ENCODE measurements around the gene IKBIP.

Gene IKBIP

DNA sequence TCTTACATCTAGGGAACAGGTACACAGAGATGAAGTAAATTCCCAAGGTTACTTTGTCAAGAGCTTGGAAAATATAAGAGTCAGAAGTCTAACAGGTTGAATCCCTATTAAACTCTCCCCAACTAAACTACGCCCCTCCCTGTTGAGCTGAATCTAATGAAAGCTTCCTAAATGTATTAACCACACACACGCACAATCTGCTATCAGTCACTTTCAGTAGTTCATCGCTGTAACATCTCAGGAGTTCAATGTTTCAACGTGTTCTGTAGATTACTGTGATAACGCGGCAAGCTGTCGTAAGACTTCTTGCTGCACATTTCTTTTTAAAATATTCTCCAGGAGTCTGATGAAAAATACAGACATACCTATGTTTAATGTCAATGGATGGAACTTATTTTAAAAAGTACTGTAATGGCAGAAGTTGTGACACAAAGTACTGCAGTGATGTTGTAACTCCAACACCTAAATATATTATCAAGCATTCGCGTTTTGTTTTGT, 51.7 kb downstream of the IKBIP start:
- Histone ChIP-seq H3K36me3 (peaks cover 33% of the 10 kb centered on the region), H3K9me3 (ENCODE audit: severe bottlenecking) (no peaks in the 10 kb centered on the region), H3K4me3 (ENCODE audit: low read depth, low read length) (peak overlapping the region; percentile 63), H3K27ac (peak overlapping the region; percentile 58), H3K27me3 (ENCODE audit: insufficient read depth, low read depth, severe bottlenecking) (no peaks in the 10 kb centered on the region)
- no peak for DNase-seq
- TF ChIP-seq, protein P1, sequence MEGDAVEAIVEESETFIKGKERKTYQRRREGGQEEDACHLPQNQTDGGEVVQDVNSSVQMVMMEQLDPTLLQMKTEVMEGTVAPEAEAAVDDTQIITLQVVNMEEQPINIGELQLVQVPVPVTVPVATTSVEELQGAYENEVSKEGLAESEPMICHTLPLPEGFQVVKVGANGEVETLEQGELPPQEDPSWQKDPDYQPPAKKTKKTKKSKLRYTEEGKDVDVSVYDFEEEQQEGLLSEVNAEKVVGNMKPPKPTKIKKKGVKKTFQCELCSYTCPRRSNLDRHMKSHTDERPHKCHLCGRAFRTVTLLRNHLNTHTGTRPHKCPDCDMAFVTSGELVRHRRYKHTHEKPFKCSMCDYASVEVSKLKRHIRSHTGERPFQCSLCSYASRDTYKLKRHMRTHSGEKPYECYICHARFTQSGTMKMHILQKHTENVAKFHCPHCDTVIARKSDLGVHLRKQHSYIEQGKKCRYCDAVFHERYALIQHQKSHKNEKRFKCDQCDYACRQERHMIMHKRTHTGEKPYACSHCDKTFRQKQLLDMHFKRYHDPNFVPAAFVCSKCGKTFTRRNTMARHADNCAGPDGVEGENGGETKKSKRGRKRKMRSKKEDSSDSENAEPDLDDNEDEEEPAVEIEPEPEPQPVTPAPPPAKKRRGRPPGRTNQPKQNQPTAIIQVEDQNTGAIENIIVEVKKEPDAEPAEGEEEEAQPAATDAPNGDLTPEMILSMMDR (IDR thresholded peaks at IDR 0.05; ENCODE audit: low read depth, low read length), result no peak

DNA sequence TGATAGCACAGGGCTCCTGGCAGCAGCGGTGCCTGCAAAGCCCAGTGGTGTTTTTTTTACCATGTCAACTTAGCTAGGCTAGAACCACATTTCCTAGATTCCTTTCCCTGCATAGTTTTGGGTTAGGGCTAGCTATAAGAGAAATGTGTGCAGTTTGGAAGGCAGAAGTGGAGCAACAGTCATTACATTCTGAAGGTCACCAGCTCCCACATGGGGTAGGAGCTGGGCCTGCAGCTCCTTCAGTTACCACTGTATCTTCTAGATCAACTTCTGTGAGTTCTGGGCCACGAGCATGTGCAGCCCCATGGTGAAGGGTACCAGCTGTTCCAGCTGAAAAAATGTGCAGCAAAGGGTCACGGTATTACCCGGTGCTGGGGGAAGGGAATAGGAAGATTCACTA, 53.4 kb downstream of the IKBIP start:
- no peak overlapping the region for H3K27ac ChIP-seq
- H3K27me3 ChIP-seq (ENCODE audit: insufficient read depth, low read depth, severe bottlenecking), result no peaks in the 10 kb centered on the region
- H3K4me3 ChIP-seq (ENCODE audit: low read depth, low read length), result no peak overlapping the region
- H3K9me3 ChIP-seq (ENCODE audit: severe bottlenecking), result no peaks in the 10 kb centered on the region
- no peak for DNase-seq
- peaks cover 16% of the 10 kb centered on the region for H3K36me3 ChIP-seq
- TF ChIP-seq, protein P1 (IDR thresholded peaks at IDR 0.05; ENCODE audit: low read depth, low read length), result no peak

DNA sequence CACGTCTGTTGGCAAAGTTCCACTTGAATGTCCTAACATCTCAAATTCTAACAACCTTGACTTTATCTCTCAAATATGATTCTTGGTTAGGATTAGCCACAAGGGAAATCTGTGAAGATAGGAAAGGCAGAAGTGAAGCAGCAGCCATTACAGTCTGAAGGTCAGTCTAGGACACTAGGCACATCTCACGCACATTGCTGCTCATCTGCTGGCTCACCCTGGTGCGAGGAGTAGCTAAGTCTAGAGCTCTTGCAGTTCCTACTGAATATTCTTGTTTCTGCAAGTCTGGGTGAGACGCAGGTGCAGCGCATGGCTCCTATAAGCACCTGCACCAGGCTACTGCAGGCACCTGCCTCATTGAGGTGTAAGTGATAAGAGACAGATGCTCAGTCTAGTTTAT, 57.5 kb downstream of the IKBIP start:
- H3K36me3 ChIP-seq, result no peaks in the 10 kb centered on the region
- TF ChIP-seq, protein P1 (IDR thresholded peaks at IDR 0.05; ENCODE audit: low read depth, low read length), result no peak
- H3K27ac ChIP-seq, result no peak overlapping the region
- DNase-seq, result no peak
- H3K27me3 ChIP-seq (ENCODE audit: insufficient read depth, low read depth, severe bottlenecking), result no peaks in the 10 kb centered on the region
- H3K9me3 ChIP-seq (ENCODE audit: severe bottlenecking), result no peaks in the 10 kb centered on the region
- no peak overlapping the region for H3K4me3 ChIP-seq (ENCODE audit: low read depth, low read length)

DNA sequence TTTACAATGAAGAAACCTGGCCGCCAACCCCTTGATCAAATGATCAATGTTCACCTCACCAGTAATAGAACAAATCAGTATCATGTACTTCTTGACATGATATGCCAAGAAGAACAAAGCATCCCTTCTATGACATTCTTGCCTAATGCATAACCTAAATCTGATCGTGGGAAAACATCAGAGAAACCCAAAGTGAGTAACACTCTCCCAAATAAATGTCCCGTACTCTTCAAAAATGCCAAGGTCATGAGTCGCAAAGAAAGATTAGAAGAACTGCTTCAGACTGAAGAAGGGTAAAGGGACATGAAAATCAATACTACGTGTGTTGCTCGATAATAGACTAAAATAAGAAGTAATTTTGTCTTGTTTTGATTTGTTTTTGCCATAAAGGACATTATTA, 62.5 kb downstream of the IKBIP start:
- Histone ChIP-seq H3K9me3 (ENCODE audit: severe bottlenecking) (no peaks in the 10 kb centered on the region), H3K27me3 (ENCODE audit: insufficient read depth, low read depth, severe bottlenecking) (no peaks in the 10 kb centered on the region)
- TF ChIP-seq, protein P1 (IDR thresholded peaks at IDR 0.05; ENCODE audit: low read depth, low read length), result no peak

DNA sequence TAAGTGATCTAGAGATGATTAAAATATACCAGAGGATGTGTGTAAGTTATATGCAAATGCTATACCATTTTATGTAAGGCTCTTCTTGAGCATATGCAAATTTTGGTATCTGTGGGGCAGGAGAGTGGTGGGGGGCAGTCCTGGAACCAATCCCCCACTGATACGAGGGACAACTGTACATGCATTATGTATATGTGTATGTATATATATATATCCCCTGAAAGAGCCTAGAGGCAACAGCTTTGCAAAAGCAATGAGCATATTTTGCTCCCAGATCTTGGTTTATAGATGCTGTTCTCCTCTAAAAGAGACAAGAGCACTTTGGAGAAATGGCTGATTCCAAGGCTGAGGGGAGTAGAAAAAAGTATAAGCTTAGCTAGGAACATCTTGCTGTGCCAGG, 63.5 kb downstream of the IKBIP start:
- DNase-seq, result no peak
- Histone ChIP-seq H3K27ac (no peak overlapping the region), H3K9me3 (ENCODE audit: severe bottlenecking) (no peaks in the 10 kb centered on the region), H3K27me3 (ENCODE audit: insufficient read depth, low read depth, severe bottlenecking) (no peaks in the 10 kb centered on the region), H3K36me3 (no peaks in the 10 kb centered on the region), H3K4me3 (ENCODE audit: low read depth, low read length) (no peak overlapping the region)
- TF ChIP-seq, protein P1 (IDR thresholded peaks at IDR 0.05; ENCODE audit: low read depth, low read length), result no peak

More for the DNA sequence above, 62.5 kb downstream of the IKBIP start:
- H3K36me3 ChIP-seq, result no peaks in the 10 kb centered on the region
- H3K4me3 ChIP-seq (ENCODE audit: low read depth, low read length), result no peak overlapping the region
- H3K27ac ChIP-seq, result no peak overlapping the region
- no peak for DNase-seq

DNA sequence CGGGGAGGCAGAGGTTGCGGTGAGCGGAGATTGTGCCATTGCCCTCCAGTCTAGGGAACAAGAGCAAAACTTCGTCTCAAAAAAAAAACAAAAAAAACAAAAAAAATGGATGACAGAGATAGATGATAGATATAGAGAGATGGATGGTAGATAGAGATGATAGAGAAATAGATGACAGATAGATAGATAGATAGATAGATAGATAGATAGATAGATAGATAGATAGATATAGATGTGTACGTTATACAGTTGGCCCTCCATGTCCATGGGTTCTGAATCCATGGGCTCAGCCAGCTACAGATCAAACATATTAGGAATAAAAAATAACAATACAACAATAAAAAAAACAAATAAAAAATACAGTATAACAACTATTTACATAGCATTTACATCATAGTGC, 63.9 kb downstream of the IKBIP start:
- TF ChIP-seq, protein P1 (IDR thresholded peaks at IDR 0.05; ENCODE audit: low read depth, low read length), result no peak
- Histone ChIP-seq H3K4me3 (ENCODE audit: low read depth, low read length) (no peak overlapping the region), H3K27me3 (ENCODE audit: insufficient read depth, low read depth, severe bottlenecking) (no peaks in the 10 kb centered on the region), H3K27ac (no peak overlapping the region), H3K9me3 (ENCODE audit: severe bottlenecking) (no peaks in the 10 kb centered on the region), H3K36me3 (no peaks in the 10 kb centered on the region)
- no peak for DNase-seq
